HG03342 (cell line): ENCODE data around the gene CFAP77.
A peak's percentile ranks its signal among the peaks of the same experiment; 100 is the strongest.
"Not testable (repeated sequence)": the region's sequence is repeated elsewhere in the genome, so short reads cannot be mapped to it uniquely, and the experiment has no call there.

Experiments used
- ATAC-seq: cut with Tn5 transposase; IDR thresholded peaks from one replicate; pipeline ENCODE4 v1.9.1; 2021; ENCODE audit warnings: mild to moderate bottlenecking, moderate library complexity; ENCODE audit not compliant: unreplicated experiment

Gene CFAP77

GRCh38 chr9:132409828-132410528 lies at the start of gene CFAP77:
Gene CFAP77 (plus strand): TSS chr9:132410211. CDS start chr9:132410272, 61 bp downstream.
- no peak for ATAC-seq

- ATAC-seq: no peak
Observed at GRCh38 chr9:132364068-132364467, 45.9 kb upstream of the CFAP77 start.

GRCh38 chr9:132365986-132366385 lies 44.0 kb upstream of the CFAP77 start:
- no peak for ATAC-seq

GRCh38 chr9:132366481-132366880 lies 43.5 kb upstream of the CFAP77 start:
- ATAC-seq: no peak

GRCh38 chr9:132367613-132368313 lies 42.2 kb upstream of the CFAP77 start:
- no peak for ATAC-seq

GRCh38 chr9:132369421-132369820 lies 40.6 kb upstream of the CFAP77 start:
- no peak for ATAC-seq

- ATAC-seq: no peak
Observed at GRCh38 chr9:132370592-132370991, 39.4 kb upstream of the CFAP77 start.

GRCh38 chr9:132372177-132373095 lies 37.6 kb upstream of the CFAP77 start:
- no peak for ATAC-seq

GRCh38 chr9:132377769-132378168 lies 32.2 kb upstream of the CFAP77 start:
- not testable (repeated sequence) for ATAC-seq

GRCh38 chr9:132378416-132378815 lies 31.6 kb upstream of the CFAP77 start:
- ATAC-seq: not testable (repeated sequence)

- ATAC-seq: peak; percentile 63
Observed at GRCh38 chr9:132381966-132382541, 28.0 kb upstream of the CFAP77 start.

- no peak for ATAC-seq
Observed at GRCh38 chr9:132383462-132383883, 26.5 kb upstream of the CFAP77 start.

- ATAC-seq: no peak
Observed at GRCh38 chr9:132384376-132384775, 25.6 kb upstream of the CFAP77 start.

- ATAC-seq: no peak
Observed at GRCh38 chr9:132387133-132387532, 22.9 kb upstream of the CFAP77 start.

GRCh38 chr9:132390966-132391365 lies 19.0 kb upstream of the CFAP77 start:
- no peak for ATAC-seq

GRCh38 chr9:132391449-132391848 lies 18.6 kb upstream of the CFAP77 start:
- no peak for ATAC-seq

- ATAC-seq: no peak
Observed at GRCh38 chr9:132395560-132395959, 14.5 kb upstream of the CFAP77 start.

- no peak for ATAC-seq
Observed at GRCh38 chr9:132401824-132402223, 8.2 kb upstream of the CFAP77 start.

- ATAC-seq: no peak
Observed at GRCh38 chr9:132404228-132404881, 5.7 kb upstream of the CFAP77 start.

- ATAC-seq: peak; percentile 78
Observed at GRCh38 chr9:132406554-132407122, 3.4 kb upstream of the CFAP77 start, which contains the start of gene TTF1. Gene TTF1 (minus strand): TSS chr9:132406840. CDS start chr9:132402821, 4,019 bp downstream.
